ENCODE measurements around the gene THPO. TPM values are rescaled to one million over a fixed set of nuclear protein-coding genes. Genes with fewer than 3 reads are reported as not detected.

The THPO gene
- total RNA-seq, 1 donor from 2014 or later = 0.56 TPM

DNA sequence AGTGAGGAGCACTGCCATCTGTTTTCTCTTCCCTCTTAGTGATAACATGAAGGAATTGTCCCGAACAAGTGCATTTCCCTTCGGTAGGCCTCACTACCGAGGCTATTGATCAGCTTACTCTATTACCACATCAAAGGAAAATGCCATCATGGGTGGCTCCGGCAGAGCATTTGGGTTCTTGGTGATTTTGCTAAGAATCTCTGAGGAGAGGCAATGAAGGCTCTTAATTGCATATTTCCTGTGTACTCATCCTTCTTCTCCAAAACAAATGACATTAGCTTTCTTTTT is 37.1 kb upstream of the THPO start:
- H3K9me3 Mint-ChIP-seq = no peaks in the 10 kb centered on the region

DNA sequence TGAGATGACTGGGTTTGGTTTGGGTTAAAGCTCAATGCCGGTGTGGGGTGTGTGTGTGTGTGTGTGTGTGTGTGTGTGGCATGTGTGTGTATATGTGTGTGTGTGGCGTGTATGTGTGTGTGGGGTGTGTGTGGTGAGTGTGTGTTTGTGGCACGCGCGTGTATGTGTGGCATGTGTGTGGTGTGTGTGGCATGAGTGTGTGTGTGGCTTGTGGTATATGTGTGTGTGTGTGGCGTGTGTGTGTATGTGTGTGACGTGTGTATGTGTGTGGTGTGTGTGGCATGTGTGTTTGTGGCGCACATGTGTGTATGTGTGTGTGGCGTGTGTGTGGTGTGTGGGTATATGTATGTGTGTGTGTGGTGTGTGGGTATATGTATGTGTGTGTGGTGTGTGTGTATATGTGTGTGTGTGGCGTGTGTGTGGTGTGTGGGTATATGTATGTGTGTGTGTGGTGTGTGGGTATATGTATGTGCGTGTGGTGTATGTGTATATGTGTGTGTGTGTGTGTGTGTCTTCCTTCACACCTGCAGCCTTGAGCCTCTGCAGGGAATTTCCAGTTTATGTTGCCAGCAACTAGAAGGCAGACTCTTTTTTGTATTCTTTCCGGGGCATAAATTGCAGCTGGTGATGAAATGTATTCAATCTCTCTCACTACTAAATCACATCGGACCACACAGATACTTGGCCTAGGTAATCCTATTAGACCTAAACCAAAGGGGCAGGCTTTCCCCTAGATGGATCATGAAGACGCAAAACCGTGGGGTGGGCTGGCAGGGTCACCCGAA is 36.6 kb upstream of the THPO start:
- Mint-ChIP-seq H3K36me3 (no peaks in the 10 kb centered on the region), H3K9me3 (no peaks in the 10 kb centered on the region), H3K4me3 (no peak overlapping the region), H3K27me3 (ENCODE audit: low read depth) (no peaks in the 10 kb centered on the region), H3K4me1 (no peaks in the 10 kb centered on the region), H3K27ac (no peak overlapping the region)
- TF ChIP-seq, protein P1, sequence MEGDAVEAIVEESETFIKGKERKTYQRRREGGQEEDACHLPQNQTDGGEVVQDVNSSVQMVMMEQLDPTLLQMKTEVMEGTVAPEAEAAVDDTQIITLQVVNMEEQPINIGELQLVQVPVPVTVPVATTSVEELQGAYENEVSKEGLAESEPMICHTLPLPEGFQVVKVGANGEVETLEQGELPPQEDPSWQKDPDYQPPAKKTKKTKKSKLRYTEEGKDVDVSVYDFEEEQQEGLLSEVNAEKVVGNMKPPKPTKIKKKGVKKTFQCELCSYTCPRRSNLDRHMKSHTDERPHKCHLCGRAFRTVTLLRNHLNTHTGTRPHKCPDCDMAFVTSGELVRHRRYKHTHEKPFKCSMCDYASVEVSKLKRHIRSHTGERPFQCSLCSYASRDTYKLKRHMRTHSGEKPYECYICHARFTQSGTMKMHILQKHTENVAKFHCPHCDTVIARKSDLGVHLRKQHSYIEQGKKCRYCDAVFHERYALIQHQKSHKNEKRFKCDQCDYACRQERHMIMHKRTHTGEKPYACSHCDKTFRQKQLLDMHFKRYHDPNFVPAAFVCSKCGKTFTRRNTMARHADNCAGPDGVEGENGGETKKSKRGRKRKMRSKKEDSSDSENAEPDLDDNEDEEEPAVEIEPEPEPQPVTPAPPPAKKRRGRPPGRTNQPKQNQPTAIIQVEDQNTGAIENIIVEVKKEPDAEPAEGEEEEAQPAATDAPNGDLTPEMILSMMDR (IDR thresholded peaks at IDR 0.05; ENCODE audit: unreplicated experiment) = no peak
- no peak for DNase-seq (ENCODE audit: low spot score in 2 of 2, unreplicated experiment in 2 of 2)

More for the DNA sequence above, 37.1 kb upstream of the THPO start:
- no peaks in the 10 kb centered on the region for H3K4me1 Mint-ChIP-seq
- no peak for DNase-seq (ENCODE audit: low spot score in 2 of 2, unreplicated experiment in 2 of 2)
- no peaks in the 10 kb centered on the region for H3K36me3 Mint-ChIP-seq
- no peaks in the 10 kb centered on the region for H3K27me3 Mint-ChIP-seq (ENCODE audit: low read depth)
- H3K27ac Mint-ChIP-seq = no peak overlapping the region
- H3K4me3 Mint-ChIP-seq = no peak overlapping the region
- TF ChIP-seq, protein P1 (IDR thresholded peaks at IDR 0.05; ENCODE audit: unreplicated experiment) = no peak

DNA sequence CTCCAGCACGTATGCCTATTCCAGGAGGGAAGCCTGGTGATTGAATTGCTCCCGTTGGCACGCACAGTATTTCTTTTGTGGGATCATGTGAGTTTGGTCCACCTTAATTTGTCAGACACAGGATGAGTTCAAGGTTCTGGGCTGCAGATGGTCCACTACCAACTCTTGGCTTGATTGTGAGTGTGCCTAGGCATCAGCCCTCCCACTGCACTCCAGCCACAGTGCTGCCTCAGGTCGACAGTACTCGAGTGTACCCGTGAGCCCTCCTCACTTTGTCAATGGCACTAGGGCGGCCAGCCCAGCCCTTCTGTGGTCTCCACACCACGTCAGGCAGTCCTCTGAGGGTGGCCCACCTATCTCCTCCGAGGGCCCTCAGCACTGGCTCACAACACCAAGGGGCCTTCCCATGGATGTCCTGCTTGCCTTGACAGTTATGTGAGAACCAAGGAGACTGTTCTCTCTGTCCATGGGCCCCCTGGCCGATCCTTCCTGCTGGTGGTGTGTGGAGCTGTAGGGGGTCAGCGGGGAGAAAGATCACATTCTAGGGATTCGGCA is 32.0 kb upstream of the THPO start:
- Mint-ChIP-seq H3K4me3 (no peak overlapping the region), H3K27me3 (ENCODE audit: low read depth) (no peaks in the 10 kb centered on the region), H3K27ac (no peak overlapping the region), H3K9me3 (no peaks in the 10 kb centered on the region), H3K36me3 (no peaks in the 10 kb centered on the region), H3K4me1 (no peaks in the 10 kb centered on the region)
- DNase-seq (ENCODE audit: low spot score in 2 of 2, unreplicated experiment in 2 of 2) = no peak
- TF ChIP-seq, protein P1 (IDR thresholded peaks at IDR 0.05; ENCODE audit: unreplicated experiment) = no peak

DNA sequence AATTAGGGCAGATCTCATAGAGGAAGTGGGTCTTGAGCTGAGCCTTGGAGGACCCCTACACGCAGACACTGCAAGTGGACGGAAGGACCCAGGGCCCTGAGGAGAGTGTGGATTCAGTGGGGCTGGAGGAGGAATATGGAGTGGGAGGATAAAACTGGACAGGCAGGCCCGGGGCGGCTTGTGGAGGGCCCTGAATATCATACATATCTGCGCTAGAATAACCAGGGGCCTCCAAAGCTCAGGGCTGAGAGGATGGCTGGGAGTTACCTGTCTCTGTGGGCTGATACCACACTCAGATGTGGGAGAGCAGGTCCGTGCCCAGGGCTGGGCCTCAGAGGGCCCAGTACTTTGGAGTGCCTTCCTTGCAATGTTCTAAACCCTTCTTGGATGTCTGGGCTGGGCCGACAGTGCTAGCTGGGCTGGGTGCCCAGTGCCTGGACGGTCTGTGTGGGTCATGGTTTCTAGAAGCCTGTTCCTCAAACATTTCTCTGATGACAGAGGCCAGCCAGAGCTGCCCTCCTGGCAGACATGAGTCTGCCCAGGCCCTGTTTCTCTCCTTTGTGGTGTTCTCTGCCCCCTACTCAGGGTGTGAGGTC is 31.4 kb upstream of the THPO start:
- DNase-seq (ENCODE audit: low spot score in 2 of 2, unreplicated experiment in 2 of 2) = no peak
- H3K27me3 Mint-ChIP-seq (ENCODE audit: low read depth) = no peaks in the 10 kb centered on the region
- H3K27ac Mint-ChIP-seq = no peak overlapping the region
- H3K4me3 Mint-ChIP-seq = no peak overlapping the region
- H3K4me1 Mint-ChIP-seq = no peaks in the 10 kb centered on the region
- TF ChIP-seq, protein P1 (IDR thresholded peaks at IDR 0.05; ENCODE audit: unreplicated experiment) = no peak
- H3K36me3 Mint-ChIP-seq = no peaks in the 10 kb centered on the region
- H3K9me3 Mint-ChIP-seq = no peaks in the 10 kb centered on the region

DNA sequence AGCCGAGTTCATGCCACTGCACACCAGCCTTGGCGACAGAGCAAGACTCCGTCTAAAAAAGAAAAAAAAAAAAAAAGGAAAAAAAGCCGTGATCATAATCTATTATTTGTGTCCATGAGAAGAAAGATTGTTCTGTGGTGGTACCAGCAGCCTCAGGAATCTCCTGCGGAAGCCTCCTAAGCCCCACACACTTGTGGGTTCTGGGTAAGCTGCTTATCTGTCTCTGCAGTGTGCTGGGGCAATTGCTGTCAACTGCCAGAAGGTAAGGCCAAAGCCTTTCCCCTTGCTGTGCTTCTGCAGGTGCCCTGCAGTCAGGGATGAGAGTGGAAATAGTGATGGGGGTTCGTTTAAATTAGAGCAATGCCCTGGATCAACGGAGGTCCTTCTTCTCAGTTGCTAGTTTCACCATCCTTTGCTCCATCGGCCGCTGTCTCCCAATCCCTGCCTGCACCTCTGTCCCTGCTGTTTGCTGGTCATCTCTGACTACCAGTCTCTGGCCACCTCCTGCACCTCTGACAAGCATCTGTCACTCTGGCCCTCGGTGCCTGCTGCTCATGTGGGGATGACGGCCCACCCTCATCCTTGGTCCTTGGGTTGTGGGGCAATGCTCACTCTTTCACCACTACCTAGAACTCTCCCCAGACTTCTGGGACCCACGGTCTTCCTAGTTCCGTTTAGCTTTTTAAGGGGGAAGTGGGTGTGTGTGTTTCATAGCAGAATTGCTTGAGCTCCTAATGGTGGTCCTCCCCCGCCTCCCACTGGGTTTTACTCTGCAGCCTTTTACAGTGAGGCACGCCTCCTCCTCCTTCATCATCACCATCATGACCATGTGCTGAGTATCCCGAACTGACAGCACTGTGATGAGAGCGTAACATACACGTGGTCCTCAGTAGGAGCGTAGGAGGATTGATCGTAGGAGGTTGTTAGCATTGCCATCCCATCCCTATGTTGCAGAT is 27.3 kb upstream of the THPO start:
- no peaks in the 10 kb centered on the region for H3K36me3 Mint-ChIP-seq
- TF ChIP-seq, protein P1 (IDR thresholded peaks at IDR 0.05; ENCODE audit: unreplicated experiment) = no peak
- H3K4me1 Mint-ChIP-seq = peaks cover 3% of the 10 kb centered on the region
- H3K27me3 Mint-ChIP-seq (ENCODE audit: low read depth) = peaks cover 13% of the 10 kb centered on the region
- no peak for DNase-seq (ENCODE audit: low spot score in 2 of 2, unreplicated experiment in 2 of 2)
- H3K4me3 Mint-ChIP-seq = no peak overlapping the region
- H3K27ac Mint-ChIP-seq = no peak overlapping the region
- H3K9me3 Mint-ChIP-seq = no peaks in the 10 kb centered on the region

Data from mesothelial cell of epicardium (in vitro differentiated cells).